Endothelial cell of umbilical vein (primary cell): ENCODE results near the gene REPS2.

Experiments
- CTCF ChIP-seq, 2 donors: IDR thresholded peaks; 1 replicate in 1 of 2; 2 replicates in 1 of 2; pipeline ENCODE4 v1.5.1; 2011; ENCODE audit warnings: low read length in 2 of 2, mild to moderate bottlenecking in 2 of 2, moderate library complexity in 2 of 2, control low read depth in 1 of 2, inconsistent platforms in 1 of 2, low read depth in 1 of 2; ENCODE audit not compliant: insufficient read depth in 1 of 2; ENCODE audit errors: extremely low read depth in 1 of 2
- EZH2 ChIP-seq: IDR thresholded peaks from 2 replicates; pipeline ENCODE4 v1.6.1; 2012; ENCODE audit warnings: borderline replicate concordance, low read depth, mild to moderate bottlenecking, moderate library complexity, low read length, inconsistent platforms; ENCODE audit not compliant: severe bottlenecking
- FOS ChIP-seq: IDR thresholded peaks from 2 replicates; pipeline ENCODE4 v1.6.1; 2011; ENCODE audit warnings: mild to moderate bottlenecking, low read length, moderate library complexity, borderline replicate concordance; ENCODE audit not compliant: insufficient read depth
- GATA2 ChIP-seq: IDR thresholded peaks from 2 replicates; pipeline ENCODE4 v1.7.0; 2011; ENCODE audit warnings: low read depth, mild to moderate bottlenecking, moderate library complexity, mixed read lengths, low read length; ENCODE audit not compliant: insufficient read length, insufficient read depth
- POLR2A ChIP-seq: IDR thresholded peaks from 2 replicates; pipeline ENCODE4 v1.6.1; 2012; ENCODE audit warnings: low read depth, mild to moderate bottlenecking, control low read depth, low read length
- POLR2AphosphoS5 ChIP-seq: IDR thresholded peaks from 2 replicates; pipeline ENCODE4 v1.6.1; 2012; ENCODE audit warnings: low read depth, mild to moderate bottlenecking, control low read depth, low read length, moderate library complexity; ENCODE audit not compliant: insufficient read depth

GRCh38 chrX:16985286-16985685 is 38.8 kb downstream of the REPS2 start:
- TF ChIP-seq CTCF (IDR thresholded peaks at IDR 0.05; ENCODE audit: extremely low read depth in 1 of 2, insufficient read depth in 1 of 2, low read depth in 1 of 2, low read length in 2 of 2), result no peak
- no peak for TF ChIP-seq POLR2AphosphoS5
- TF ChIP-seq FOS, result no peak
- TF ChIP-seq POLR2A, result no peak
- no peak for TF ChIP-seq EZH2
- no peak for TF ChIP-seq GATA2
